HepG2 (cell line): ENCODE measurements around the gene RMDN2. TPM values are rescaled to one million over a fixed set of nuclear protein-coding genes. Genes with fewer than 3 reads are reported as not detected.
A peak's percentile ranks its signal among the peaks of the same experiment; 100 is the strongest.

Source experiments
- ATAC-seq: fragments of 200-7000 bp; cut with Tn5 transposase; 3 replicates; pipeline ENCODE4 v1.9.1; 2020; ENCODE audit warnings: mild to moderate bottlenecking, moderate library complexity
- BruUV-seq: library from RNA; stranded (reverse); fragments of 400-500 nt; replicated peaks from 2 replicates; lab custom pipeline; 2021; lab: Mats Ljungman, UMichigan
- CTCF ChIA-PET: fragments of 300-600 bp; formaldehyde crosslinking; extraction: SDS; loops from one replicate; lab custom pipeline; 2021; ENCODE audit warnings: low total read pairs, inconsistent platforms, low intra/inter-chr PET ratio; lab: Yijun Ruan, JAX
- POLR2A ChIA-PET: fragments of 350-600 bp; sonication (Branson Sonifier 250); formaldehyde crosslinking; loops from one replicate; lab custom pipeline; 2020; ENCODE audit warnings: antibody characterized with exemption, inconsistent platforms; lab: Yijun Ruan, JAX
- DNase-seq: peaks from one replicate; pipeline ENCODE4 v3.0.0-alpha.2; 2015; ENCODE audit warnings: low spot score
- FAIRE-seq: peaks from 3 replicates; lab custom pipeline; 2011; peaks lifted over from hg19 to GRCh38; lab: Jason Lieb, UNC
- H2AFZ ChIP-seq: one replicate; pipeline ENCODE4 v1.6.1; 2011; ENCODE audit warnings: low read length, inconsistent platforms
- H3K27ac ChIP-seq: fragments of 300-600 bp; 3 replicates; pipeline ENCODE4 v1.8.0; 2011; ENCODE audit warnings: mixed run types, mild to moderate bottlenecking, mixed read lengths, low read length, inconsistent platforms; ENCODE audit not compliant: insufficient read depth; ENCODE audit errors: extremely low read length
- H3K27me3 ChIP-seq, 2 experiments: fragments of 200-600 bp in 1 of 2; 2 replicates in 1 of 2; 3 replicates in 1 of 2; pipeline versions ENCODE4 v1.6.0 to v1.8.0; 2011; ENCODE audit warnings: low read length in 2 of 2, mild to moderate bottlenecking in 2 of 2, moderate library complexity in 2 of 2, inconsistent platforms in 1 of 2; ENCODE audit not compliant: insufficient read depth in 2 of 2, control insufficient read depth in 1 of 2
- H3K36me3 ChIP-seq, 2 experiments: fragments of 200-600 bp in 1 of 2; replicated peaks in 1 of 2; 2 replicates in 1 of 2; 3 replicates in 1 of 2; pipeline versions ENCODE4 v1.5.1 to v1.8.0; 2011; ENCODE audit warnings: low read length in 2 of 2, inconsistent platforms in 1 of 2; ENCODE audit not compliant: insufficient read depth in 2 of 2, control insufficient read depth in 1 of 2
- H3K4me1 ChIP-seq: 2 replicates; pipeline ENCODE4 v1.5.1; 2012; ENCODE audit warnings: low read length, inconsistent platforms; ENCODE audit not compliant: insufficient read depth
- H3K4me2 ChIP-seq: 2 replicates; pipeline ENCODE4 v1.6.0; 2011; ENCODE audit warnings: low read depth, low read length, inconsistent platforms
- H3K4me3 ChIP-seq, 3 experiments: fragments of 200-600 bp in 1 of 3; sonication (generic), shearing (Covaris generic) in 1 of 3; replicated peaks in 1 of 3; 2 replicates each; pipeline ENCODE4 v1.5.1; 2011 to 2016; ENCODE audit warnings: low read length in 3 of 3, inconsistent platforms in 2 of 3, low read depth in 2 of 3, mild to moderate bottlenecking in 2 of 3, control low read depth in 1 of 3, mixed read lengths in 1 of 3; ENCODE audit not compliant: insufficient read depth in 1 of 3
- H3K79me2 ChIP-seq: one replicate; pipeline ENCODE4 v1.6.1; 2011; ENCODE audit warnings: low read length, inconsistent platforms; ENCODE audit not compliant: insufficient read depth
- H3K9ac ChIP-seq: 2 replicates; pipeline ENCODE4 v1.6.0; 2011; ENCODE audit warnings: mild to moderate bottlenecking, low read depth, low read length, inconsistent platforms; ENCODE audit not compliant: insufficient read depth
- H3K9me3 ChIP-seq: 2 replicates; pipeline ENCODE4 v1.5.1; 2012; ENCODE audit warnings: mild to moderate bottlenecking, low read length
- H4K20me1 ChIP-seq: 2 replicates; pipeline ENCODE4 v1.6.0; 2011; ENCODE audit warnings: inconsistent platforms, mild to moderate bottlenecking, low read length, moderate library complexity; ENCODE audit not compliant: insufficient read depth
- MAFK ChIP-seq, 2 experiments: IDR thresholded peaks in 1 of 2; conservative IDR thresholded peaks in 1 of 2; 2 replicates each; pipeline ENCODE4 v1.6.1; 2011; ENCODE audit warnings: improper control_type of control experiment in 2 of 2, low read length in 2 of 2
- MTF1 ChIP-seq: sonication (generic); formaldehyde crosslinking; IDR thresholded peaks from 2 replicates; pipeline ENCODE4 v1.5.0; 2020; ENCODE audit warnings: missing genetic modification reagents
- TP53 ChIP-seq: sonication (generic); formaldehyde crosslinking; conservative IDR thresholded peaks from 2 replicates; pipeline ENCODE4 v1.4.0; 2020; ENCODE audit warnings: missing genetic modification reagents
- TRIM24 ChIP-seq: sonication (generic); formaldehyde crosslinking; IDR thresholded peaks from 2 replicates; pipeline ENCODE4 v1.8.0; 2022; ENCODE audit warnings: mild to moderate bottlenecking, missing genetic modification reagents
- ZNF253 ChIP-seq: sonication (generic); formaldehyde crosslinking; IDR thresholded peaks from 2 replicates; pipeline ENCODE4 v1.8.0; 2022; ENCODE audit warnings: mild to moderate bottlenecking, missing genetic modification reagents, borderline replicate concordance
- ZNF33B ChIP-seq: sonication (generic); formaldehyde crosslinking; IDR thresholded peaks from 2 replicates; pipeline ENCODE4 v1.5.1; 2020; ENCODE audit warnings: mild to moderate bottlenecking, missing genetic modification reagents
- WGBS: methylation state at CpG from one replicate; pipeline ENCODE4 v1.1.6; 2017; ENCODE audit warnings: low lambda C conversion rate; 5-methylcytosine and 5-hydroxymethylcytosine counted together
- in situ Hi-C: cut with HindIII; loops from 2 replicates; pipeline ENCODE4 v1.10.0; 2017; ENCODE audit warnings: low pct_unique_long_range_greater_than_20kb; ENCODE audit not compliant: extremely low pct_ligation_motif_present
- intact Hi-C: fragments of 100-400 bp; cut with micrococcal nuclease; formaldehyde crosslinking; loops from one replicate; pipeline ENCODE4 v1.10.0; 2022; ENCODE audit not compliant: unreplicated experiment
- polyA plus RNA-seq, 8 experiments: library from polyadenylated mRNA; depleted of rRNA in 3 of 8; stranded (reverse) in 7 of 8; unstranded in 1 of 8; fragments of >200 nt; fragmentation: Illumina TruSeq in 4 of 8; extraction: Trizol in 4 of 8; gene quantifications; 2 replicates each; pipeline versions ENCODE4 v1.2.1 to v1.2.3, GENCODE V29; 2011 to 2016; ENCODE audit warnings: low read depth in 4 of 8, missing spikeins in 1 of 8, mixed read lengths in 1 of 8; ENCODE audit not compliant: insufficient read depth in 1 of 8
- total RNA-seq, 5 experiments: library from RNA; depleted of rRNA; stranded (reverse); fragments of >200 nt; fragmentation: Illumina TruSeq; extraction: Trizol; gene quantifications; 2 replicates each; pipeline ENCODE4 v1.2.3, GENCODE V29; 2016; ENCODE audit warnings: low read depth in 1 of 5

The RMDN2 gene
- total and polyA plus RNA-seq, 2 of the 13 experiments (the other 11 are each of a cell fraction or from before 2014, with no cell fraction given), result 2.3 to 8.9 TPM

GRCh38 chr2:37912056-37912455 is 13.0 kb upstream of the RMDN2 start:
- Histone ChIP-seq H2AFZ (no peak overlapping the region), H3K36me3 (no peaks in the 10 kb centered on the region), H3K79me2 (no peaks in the 10 kb centered on the region), H3K4me3 (no peak overlapping the region), H3K27ac (no peak overlapping the region), H3K27me3 (no peaks in the 10 kb centered on the region), H3K4me1 (peaks cover 38% of the 10 kb centered on the region), H3K9ac (no peak overlapping the region), H3K9me3 (no peaks in the 10 kb centered on the region), H3K4me2 (no peak overlapping the region), H4K20me1 (no peaks in the 10 kb centered on the region)
- in situ Hi-C loops (no loop called here), intact Hi-C loops (no loop called here)
- no TSS peak for BruUV-seq
- ATAC-seq (no peak), DNase-seq (no peak), FAIRE-seq (no peak)
- CTCF ChIA-PET, result no interaction called here
- TF ChIP-seq TP53 (CRISPR knock-in tag), result no peak
- TF ChIP-seq ZNF253 (CRISPR knock-in tag), result no peak
- no peak for TF ChIP-seq TRIM24
- no peak for TF ChIP-seq MTF1 (CRISPR knock-in tag)
- WGBS, result 16% methylated on average over 1 of the region's 1 CpG
- POLR2A ChIA-PET, result no interaction called here

GRCh38 chr2:37912616-37913015 is 12.5 kb upstream of the RMDN2 start:
- 51% methylated on average over 2 of the region's 2 CpGs for WGBS
- Histone ChIP-seq H2AFZ (no peak overlapping the region), H3K9ac (no peak overlapping the region), H3K27ac (no peak overlapping the region), H4K20me1 (no peaks in the 10 kb centered on the region), H3K9me3 (no peaks in the 10 kb centered on the region), H3K4me1 (peaks cover 44% of the 10 kb centered on the region), H3K79me2 (no peaks in the 10 kb centered on the region), H3K4me2 (no peak overlapping the region), H3K27me3 (no peaks in the 10 kb centered on the region), H3K36me3 (no peaks in the 10 kb centered on the region), H3K4me3 (no peak overlapping the region)
- in situ Hi-C loops (no loop called here), intact Hi-C loops (no loop called here)
- no TSS peak for BruUV-seq
- TF ChIP-seq MAFK (conservative IDR thresholded peaks at IDR 0.05 in 1 of 2, IDR thresholded peaks at IDR 0.05 in 1 of 2; ENCODE audit: low read length in 2 of 2) (peak in 1 of 2 experiments; percentile 44; a peak in 1 of 4 replicates), ZNF33B (CRISPR knock-in tag) (no peak)
- ATAC-seq (no peak), DNase-seq (no peak), FAIRE-seq (no peak)
- ChIA-PET CTCF (no interaction called here), POLR2A (no interaction called here)
